Erythroblast (primary cell): ENCODE measurements around the gene RARG.
"Not testable (repeated sequence)": the region's sequence is repeated elsewhere in the genome, so short reads cannot be mapped to it uniquely, and the experiment has no call there.

Source experiments
- DNase-seq, 2 experiments: peaks; one replicate each; lab custom pipeline; 2025; lab: John Stamatoyannopoulos, UW
- GATA1 ChIP-seq: IDR thresholded peaks from 2 replicates; pipeline ENCODE4 v1.6.1; 2011; ENCODE audit warnings: low read depth, mild to moderate bottlenecking, control low read depth, low read length, moderate library complexity
- POLR2A ChIP-seq: IDR thresholded peaks from 2 replicates; pipeline ENCODE4 v1.6.1; 2011; ENCODE audit warnings: mild to moderate bottlenecking, low read length

The RARG gene

GRCh38 chr12:53176750-53177149 lies 55.3 kb downstream of the RARG start:
- TF ChIP-seq POLR2A (no peak), GATA1 (no peak)
- DNase-seq = no peak

GRCh38 chr12:53174881-53175491 lies 57.0 kb downstream of the RARG start:
- TF ChIP-seq POLR2A = no peak
- peak; percentile 14 to 23 for DNase-seq

- DNase-seq = no peak
- TF ChIP-seq POLR2A (no peak), GATA1 (no peak)
These were observed 58.8 kb downstream of the RARG start for GRCh38 chr12:53173085-53173715.

GRCh38 chr12:53172352-53172751 lies 59.7 kb downstream of the RARG start:
- TF ChIP-seq GATA1 (no peak), POLR2A (no peak)
- DNase-seq = no peak

- TF ChIP-seq POLR2A (no peak), GATA1 (no peak)
- peak in 1 of 2 experiments; percentile 5 for DNase-seq
These were observed 60.2 kb downstream of the RARG start for GRCh38 chr12:53171725-53172329.

GRCh38 chr12:53170876-53171724 lies 60.9 kb downstream of the RARG start:
- TF ChIP-seq GATA1 = no peak
- TF ChIP-seq POLR2A = no peak
- no peak for DNase-seq

GRCh38 chr12:53170215-53170614 lies 61.8 kb downstream of the RARG start:
- TF ChIP-seq GATA1 = no peak
- no peak for TF ChIP-seq POLR2A
- no peak for DNase-seq

GRCh38 chr12:53169644-53170043 lies 62.4 kb downstream of the RARG start:
- TF ChIP-seq POLR2A (no peak), GATA1 (no peak)
- DNase-seq = no peak

- no peak for TF ChIP-seq POLR2A
- TF ChIP-seq GATA1 = no peak
- DNase-seq = no peak
These were observed 65.2 kb downstream of the RARG start for GRCh38 chr12:53166837-53167236.

GRCh38 chr12:53163008-53163407 lies 69.0 kb downstream of the RARG start:
- not testable (repeated sequence) for DNase-seq

- TF ChIP-seq GATA1 (no peak), POLR2A (no peak)
- DNase-seq = no peak
These were observed 70.7 kb downstream of the RARG start for GRCh38 chr12:53161119-53161911.

- no peak for TF ChIP-seq POLR2A
- no peak for TF ChIP-seq GATA1
- no peak for DNase-seq
These were observed 71.3 kb downstream of the RARG start for GRCh38 chr12:53160673-53161072.
